Gastroesophageal sphincter (tissue), 4 donors: ENCODE data around the gene EEA1. TPM values are rescaled to one million over a fixed set of nuclear protein-coding genes. Genes with fewer than 3 reads are reported as not detected.

Experiments used
- ATAC-seq: fragments of 150-250 bp; one replicate; pipeline ENCODE4 v1.9.1; 2016; ENCODE audit warnings: mild to moderate bottlenecking, moderate library complexity
- H3K27ac ChIP-seq, 4 donors: fragments of 200-600 bp; sonication (generic) in 3 of 4; 1 replicate in 3 of 4; 2 replicates in 1 of 4; pipeline ENCODE4 v1.5.1; 2016 to 2019
- H3K27me3 ChIP-seq: fragments of 200-600 bp; sonication (generic); one replicate; pipeline ENCODE4 v1.5.1; 2019
- H3K36me3 ChIP-seq, 2 donors: fragments of 200-600 bp; sonication (generic); one replicate each; pipeline ENCODE4 v1.5.1; 2019; ENCODE audit warnings: control low read depth in 1 of 2
- H3K4me1 ChIP-seq, 3 donors: fragments of 200-600 bp; sonication (generic); 1 replicate in 2 of 3; 2 replicates in 1 of 3; pipeline ENCODE4 v1.5.1; 2016 to 2019; ENCODE audit warnings: control low read depth in 2 of 3
- H3K4me3 ChIP-seq, 2 donors: fragments of 200-600 bp; sonication (generic); one replicate each; pipeline ENCODE4 v1.5.1; 2019; ENCODE audit warnings: mild to moderate bottlenecking in 1 of 2, moderate library complexity in 1 of 2
- H3K9me3 ChIP-seq, 3 donors: fragments of 200-600 bp; sonication (generic); one replicate each; pipeline ENCODE4 v1.5.1; 2017 to 2019; ENCODE audit warnings: control low read depth in 2 of 3
- EP300 ChIP-seq: sonication (generic); formaldehyde crosslinking; IDR thresholded peaks from one replicate; pipeline ENCODE4 v1.6.1; 2017; ENCODE audit warnings: antibody characterized with exemption, mild to moderate bottlenecking
- POLR2A ChIP-seq, 2 donors: fragments of 450-650 bp; IDR thresholded peaks; one replicate each; pipeline ENCODE4 v1.6.1; 2017; ENCODE audit warnings: antibody characterized with exemption in 2 of 2, mild to moderate bottlenecking in 2 of 2, moderate library complexity in 1 of 2
- POLR2AphosphoS5 ChIP-seq: sonication (generic); formaldehyde crosslinking; IDR thresholded peaks from one replicate; pipeline ENCODE4 v1.6.1; 2017; ENCODE audit warnings: antibody characterized with exemption
- WGBS, 2 donors: methylation state at CpG; one replicate each; pipeline ENCODE4 v1.1.5; 2018; ENCODE audit warnings: low coverage in 1 of 2; 5-methylcytosine and 5-hydroxymethylcytosine counted together
- small RNA-seq, 4 donors: library from RNA; depleted of rRNA; stranded (forward); fragments of <200 nt; gene quantifications; one replicate each; pipeline ENCODE3, GENCODE V24; 2016
- total RNA-seq, 4 donors: library from RNA; depleted of rRNA; stranded (reverse); fragments of >200 nt; gene quantifications; one replicate each; pipeline ENCODE4 v1.1.0, GENCODE V29; 2016
- TF ChIP-seq, protein P1 (sequence below), 4 experiments: fragments of 200-600 bp in 2 of 4; fragments of 450-650 bp in 2 of 4; sonication (generic) in 1 of 4; IDR thresholded peaks; one replicate each; pipeline ENCODE4 v1.5.1; 2017 to 2019; ENCODE audit warnings: antibody characterized with exemption in 4 of 4, mild to moderate bottlenecking in 2 of 4, moderate library complexity in 2 of 4

Gene EEA1
- total RNA-seq, 4 donors from 2014 or later, result 25.0 to 37.1 (median 30.4) TPM

- H3K27me3 ChIP-seq, result no peaks in the 10 kb centered on the region
- no peaks in the 10 kb centered on the region for H3K36me3 ChIP-seq
- no peak for ATAC-seq
- no peak overlapping the region for H3K4me3 ChIP-seq
- TF ChIP-seq POLR2A (IDR thresholded peaks at IDR 0.05) (no peak), EP300 (no peak), POLR2AphosphoS5 (no peak)
- TF ChIP-seq, protein P1, sequence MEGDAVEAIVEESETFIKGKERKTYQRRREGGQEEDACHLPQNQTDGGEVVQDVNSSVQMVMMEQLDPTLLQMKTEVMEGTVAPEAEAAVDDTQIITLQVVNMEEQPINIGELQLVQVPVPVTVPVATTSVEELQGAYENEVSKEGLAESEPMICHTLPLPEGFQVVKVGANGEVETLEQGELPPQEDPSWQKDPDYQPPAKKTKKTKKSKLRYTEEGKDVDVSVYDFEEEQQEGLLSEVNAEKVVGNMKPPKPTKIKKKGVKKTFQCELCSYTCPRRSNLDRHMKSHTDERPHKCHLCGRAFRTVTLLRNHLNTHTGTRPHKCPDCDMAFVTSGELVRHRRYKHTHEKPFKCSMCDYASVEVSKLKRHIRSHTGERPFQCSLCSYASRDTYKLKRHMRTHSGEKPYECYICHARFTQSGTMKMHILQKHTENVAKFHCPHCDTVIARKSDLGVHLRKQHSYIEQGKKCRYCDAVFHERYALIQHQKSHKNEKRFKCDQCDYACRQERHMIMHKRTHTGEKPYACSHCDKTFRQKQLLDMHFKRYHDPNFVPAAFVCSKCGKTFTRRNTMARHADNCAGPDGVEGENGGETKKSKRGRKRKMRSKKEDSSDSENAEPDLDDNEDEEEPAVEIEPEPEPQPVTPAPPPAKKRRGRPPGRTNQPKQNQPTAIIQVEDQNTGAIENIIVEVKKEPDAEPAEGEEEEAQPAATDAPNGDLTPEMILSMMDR (IDR thresholded peaks at IDR 0.05), result no peak
- H3K27ac ChIP-seq, result no peak overlapping the region
- H3K4me1 ChIP-seq, result peaks cover 0 to 1% (median 0%) of the 10 kb centered on the region in 3 donors
- WGBS, 2 donors, result 90 to 94% methylated on average over 2 to 3 of the region's 4 CpGs
- peaks cover 0 to 12% (median 0%) of the 10 kb centered on the region in 3 donors for H3K9me3 ChIP-seq
Observed at GRCh38 chr12:92726850-92727249, 202.2 kb downstream of the EEA1 start.

- ATAC-seq, result no peak
- WGBS, 2 donors, result 37 to 55% methylated on average over 3 of the region's 3 CpGs
- no peaks in the 10 kb centered on the region for H3K4me1 ChIP-seq
- H3K36me3 ChIP-seq, result no peaks in the 10 kb centered on the region
- TF ChIP-seq EP300, result no peak
- TF ChIP-seq, protein P1 (IDR thresholded peaks at IDR 0.05), result no peak
- no peak for TF ChIP-seq POLR2A (IDR thresholded peaks at IDR 0.05)
- TF ChIP-seq POLR2AphosphoS5, result no peak
- no peak overlapping the region for H3K4me3 ChIP-seq
- H3K27ac ChIP-seq, result no peak overlapping the region
- H3K27me3 ChIP-seq, result no peaks in the 10 kb centered on the region
- peaks cover 0 to 12% (median 0%) of the 10 kb centered on the region in 3 donors for H3K9me3 ChIP-seq
Observed at GRCh38 chr12:92722897-92723296, 206.2 kb downstream of the EEA1 start.

- TF ChIP-seq POLR2AphosphoS5, result no peak
- no peak for TF ChIP-seq EP300
- TF ChIP-seq, protein P1 (IDR thresholded peaks at IDR 0.05), result no peak
- TF ChIP-seq POLR2A (IDR thresholded peaks at IDR 0.05), result no peak
- Histone ChIP-seq H3K9me3 (peaks cover 0 to 12% (median 0%) of the 10 kb centered on the region in 3 donors), H3K27ac (no peak overlapping the region), H3K36me3 (no peaks in the 10 kb centered on the region), H3K4me3 (no peak overlapping the region), H3K27me3 (no peaks in the 10 kb centered on the region), H3K4me1 (no peaks in the 10 kb centered on the region)
- no peak for ATAC-seq
- 64 to 67% methylated on average over 1 of the region's 1 CpG for WGBS, 2 donors
Observed at GRCh38 chr12:92721656-92722055, 207.4 kb downstream of the EEA1 start.

GRCh38 chr12:92721130-92721529 is 208.0 kb downstream of the EEA1 start:
- Histone ChIP-seq H3K27me3 (no peaks in the 10 kb centered on the region), H3K36me3 (no peaks in the 10 kb centered on the region), H3K4me1 (no peaks in the 10 kb centered on the region), H3K9me3 (peaks cover 0 to 12% (median 0%) of the 10 kb centered on the region in 3 donors), H3K27ac (no peak overlapping the region), H3K4me3 (no peak overlapping the region)
- no peak for TF ChIP-seq POLR2AphosphoS5
- TF ChIP-seq POLR2A (IDR thresholded peaks at IDR 0.05), result no peak
- no peak for TF ChIP-seq EP300
- TF ChIP-seq, protein P1 (IDR thresholded peaks at IDR 0.05), result no peak
- ATAC-seq, result no peak
- 31% methylated on average over 2 of the region's 8 CpGs; no CpG with 5 or more reads in 1 of the 2 donors for WGBS, 2 donors

Small RNAs within 50 kb of the gene (small RNA-seq; reads per million reads assigned to genes)
- gene RNU6-1329P, result 0 reads per million in 4 donors

Other genes with a start within 250 kb of the EEA1 start
- not detected for gene PLEKHG7, start 226.3 kb downstream of the EEA1 start, total RNA-seq